ENCODE data around the gene IFITM2.

- no peak for TF ChIP-seq POLR2A (IDR thresholded peaks at IDR 0.05)
- TF ChIP-seq CTCF (IDR thresholded peaks at IDR 0.05 in 8 of 11, conservative IDR thresholded peaks at IDR 0.05 in 3 of 11), result no peak
- no peak for TF ChIP-seq POLR2AphosphoS5 (IDR thresholded peaks at IDR 0.05)
Measured at GRCh38 chr11:327581-327923, 19.9 kb downstream of the IFITM2 start.

Data from spleen (tissue), 7 donors.